HAP-1 (cell line): ENCODE results near the gene HTR3B.
A peak's percentile ranks its signal among the peaks of the same experiment; 100 is the strongest.

ENCODE experiments used
- DNase-seq, 2 experiments: peaks; one replicate each; pipeline ENCODE4 v3.0.0-alpha.2; 2016 to 2020; ENCODE audit warnings: low spot score in 2 of 2
- H3K27me3 ChIP-seq: fragments of 250-450 bp; sonication (Bioruptor Pico); 2 replicates; pipeline ENCODE4 v1.5.1; 2020; ENCODE audit warnings: low read depth, mild to moderate bottlenecking, moderate library complexity
- H3K36me3 ChIP-seq: fragments of 250-450 bp; sonication (Bioruptor Pico); replicated peaks from 2 replicates; pipeline ENCODE4 v1.5.1; 2020; ENCODE audit warnings: mild to moderate bottlenecking
- H3K4me1 ChIP-seq: fragments of 250-450 bp; sonication (Bioruptor Pico); 2 replicates; pipeline ENCODE4 v1.5.1; 2020; ENCODE audit warnings: mild to moderate bottlenecking
- H3K4me3 ChIP-seq: fragments of 250-450 bp; sonication (Bioruptor Pico); 2 replicates; pipeline ENCODE4 v1.5.1; 2020; ENCODE audit warnings: mild to moderate bottlenecking, moderate library complexity
- H3K9me3 ChIP-seq: fragments of 250-450 bp; sonication (Bioruptor Pico); 2 replicates; pipeline ENCODE4 v1.5.1; 2020; ENCODE audit warnings: mild to moderate bottlenecking, moderate library complexity
- in situ Hi-C: fragments of 300-500 bp; cut with MboI; formaldehyde crosslinking; loops from 3 replicates; pipeline ENCODE4 v1.14.3; 2020; ENCODE audit warnings: low sequenced_read_pairs, inconsistent platforms, mixed read lengths

The HTR3B gene

DNA sequence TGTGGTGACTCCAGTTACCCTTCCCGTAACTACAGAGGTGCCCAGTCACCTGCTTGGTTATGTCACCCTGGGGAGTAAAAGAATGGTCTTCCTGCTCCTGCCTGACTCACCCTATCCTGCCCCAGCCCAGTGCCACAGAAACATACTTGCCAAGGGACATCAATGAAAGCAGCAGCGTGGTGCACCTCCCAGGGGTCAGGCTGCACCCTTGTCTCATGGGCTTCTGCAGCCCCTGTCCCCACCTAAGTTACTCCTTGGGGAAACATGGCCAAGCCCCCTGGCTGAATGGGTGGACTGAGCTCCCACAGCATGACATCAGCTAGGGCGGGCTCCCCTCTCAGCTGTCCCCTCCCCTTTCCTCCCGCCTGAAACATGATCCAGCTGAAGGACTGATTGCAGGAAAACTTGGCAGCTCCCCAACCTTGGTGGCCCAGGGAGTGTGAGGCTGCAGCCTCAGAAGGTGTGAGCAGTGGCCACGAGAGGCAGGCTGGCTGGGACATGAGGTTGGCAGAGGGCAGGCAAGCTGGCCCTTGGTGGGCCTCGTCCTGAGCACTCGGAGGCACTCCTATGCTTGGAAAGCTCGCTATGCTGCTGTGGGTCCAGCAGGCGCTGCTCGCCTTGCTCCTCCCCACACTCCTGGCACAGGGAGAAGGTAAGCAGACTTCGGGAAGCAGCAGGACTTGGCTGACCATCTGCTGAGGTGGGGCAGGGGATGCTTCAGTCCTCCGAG is 70.3 kb downstream of the HTR3B start, which contains the start of gene HTR3A:
Gene HTR3A, plus strand, starts transcription at position 368 of the 730 bp plus-strand sequence. Its CDS starts 218 bp downstream, at position 586.
- Histone ChIP-seq H3K9me3 (no peaks in the 10 kb centered on the region), H3K4me1 (no peaks in the 10 kb centered on the region), H3K36me3 (no peaks in the 10 kb centered on the region), H3K4me3 (no peak within 1 kb of the TSS), H3K27me3 (peaks cover 22% of the 10 kb centered on the region)
- in situ Hi-C loops: no loop called here
- peak in 1 of 2 experiments; percentile 74 for DNase-seq

DNA sequence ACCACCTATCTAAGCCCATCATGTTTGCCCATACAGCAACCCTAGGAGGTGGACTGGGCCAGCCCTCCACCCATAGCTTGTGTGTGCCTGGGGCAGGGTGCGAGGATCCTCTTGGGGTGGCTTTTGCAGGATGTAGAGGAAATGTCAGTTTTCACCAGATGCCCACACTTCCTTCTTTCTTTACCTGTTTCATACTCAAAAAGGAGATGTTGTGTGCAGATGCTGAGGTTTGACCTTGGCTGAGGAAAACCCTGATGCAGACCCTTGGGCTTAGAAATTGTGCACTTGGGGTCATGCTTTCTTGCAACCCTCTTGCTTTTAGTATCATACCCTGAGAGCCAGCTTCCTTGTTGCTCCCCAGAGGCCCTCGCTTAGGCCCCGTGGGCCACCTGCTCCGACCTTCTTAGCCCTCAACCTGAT is 72.5 kb downstream of the HTR3B start:
- DNase-seq: no peak
- in situ Hi-C loops: no loop called here
- Histone ChIP-seq H3K36me3 (no peaks in the 10 kb centered on the region), H3K4me3 (no peak overlapping the region), H3K27me3 (peaks cover 34% of the 10 kb centered on the region), H3K4me1 (no peaks in the 10 kb centered on the region), H3K9me3 (no peaks in the 10 kb centered on the region)

DNA sequence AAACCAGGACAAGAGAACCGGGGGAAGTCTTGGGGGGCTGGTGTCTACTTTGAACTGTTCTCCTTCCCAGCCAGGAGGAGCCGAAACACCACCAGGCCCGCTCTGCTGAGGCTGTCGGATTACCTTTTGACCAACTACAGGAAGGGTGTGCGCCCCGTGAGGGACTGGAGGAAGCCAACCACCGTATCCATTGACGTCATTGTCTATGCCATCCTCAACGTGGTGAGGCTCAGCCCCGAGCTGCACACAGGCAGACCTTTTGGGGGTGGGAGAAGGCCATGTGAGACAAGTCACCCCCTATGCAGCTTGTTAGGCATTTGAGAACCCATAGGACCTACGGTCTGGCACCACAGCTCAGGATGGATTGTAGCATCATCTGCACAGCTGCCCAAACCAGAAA is 73.1 kb downstream of the HTR3B start:
- H3K9me3 ChIP-seq: no peaks in the 10 kb centered on the region
- H3K4me3 ChIP-seq: no peak overlapping the region
- in situ Hi-C loops: no loop called here
- H3K27me3 ChIP-seq: peaks cover 41% of the 10 kb centered on the region
- H3K4me1 ChIP-seq: no peaks in the 10 kb centered on the region
- H3K36me3 ChIP-seq: no peaks in the 10 kb centered on the region
- DNase-seq: no peak

DNA sequence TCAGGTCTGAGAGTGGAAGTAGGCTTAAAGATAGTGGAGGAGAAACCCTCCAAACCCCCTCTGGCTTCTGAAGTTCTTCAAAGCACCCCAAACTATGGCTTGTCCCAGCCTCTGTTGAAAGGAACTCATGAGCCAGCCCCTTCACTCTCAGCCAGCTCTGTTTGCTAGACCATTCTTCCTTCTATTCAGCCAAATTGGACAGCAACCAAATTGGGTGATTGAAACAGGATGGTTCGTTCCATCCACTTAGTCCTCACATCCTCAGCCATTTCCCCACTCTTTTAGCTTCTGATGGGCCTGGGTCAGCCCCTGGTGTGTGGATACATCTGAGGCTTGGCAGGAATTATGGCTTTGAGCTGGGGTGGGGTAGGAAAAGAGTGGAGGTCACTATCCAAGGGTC is 74.8 kb downstream of the HTR3B start:
- Histone ChIP-seq H3K9me3 (no peaks in the 10 kb centered on the region), H3K4me1 (no peaks in the 10 kb centered on the region), H3K4me3 (no peak overlapping the region), H3K36me3 (no peaks in the 10 kb centered on the region), H3K27me3 (peaks cover 56% of the 10 kb centered on the region)
- no peak for DNase-seq
- in situ Hi-C loops: no loop called here

DNA sequence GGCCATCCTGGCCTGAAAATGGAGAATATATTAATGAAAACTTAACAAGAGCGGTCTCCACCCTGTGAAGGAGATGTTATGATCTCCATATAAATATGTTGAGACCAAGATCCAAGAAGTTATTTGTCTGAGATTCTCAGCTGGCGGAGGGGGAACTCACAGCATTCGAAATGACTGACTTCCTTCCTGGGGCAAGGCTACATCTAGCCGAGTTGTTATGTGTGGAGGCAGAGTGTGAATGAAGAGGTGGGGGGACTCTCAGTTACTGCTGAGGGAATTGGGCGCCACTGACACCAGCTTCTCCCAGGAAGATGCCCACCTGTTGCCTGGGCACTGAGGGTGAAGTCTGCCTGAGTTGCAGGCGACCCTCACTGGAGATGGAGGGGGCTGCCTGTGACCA is 76.2 kb downstream of the HTR3B start:
- in situ Hi-C loops: no loop called here
- H3K9me3 ChIP-seq: no peaks in the 10 kb centered on the region
- no peak overlapping the region for H3K4me3 ChIP-seq
- no peak for DNase-seq
- no peaks in the 10 kb centered on the region for H3K36me3 ChIP-seq
- H3K27me3 ChIP-seq: peaks cover 65% of the 10 kb centered on the region
- no peaks in the 10 kb centered on the region for H3K4me1 ChIP-seq

DNA sequence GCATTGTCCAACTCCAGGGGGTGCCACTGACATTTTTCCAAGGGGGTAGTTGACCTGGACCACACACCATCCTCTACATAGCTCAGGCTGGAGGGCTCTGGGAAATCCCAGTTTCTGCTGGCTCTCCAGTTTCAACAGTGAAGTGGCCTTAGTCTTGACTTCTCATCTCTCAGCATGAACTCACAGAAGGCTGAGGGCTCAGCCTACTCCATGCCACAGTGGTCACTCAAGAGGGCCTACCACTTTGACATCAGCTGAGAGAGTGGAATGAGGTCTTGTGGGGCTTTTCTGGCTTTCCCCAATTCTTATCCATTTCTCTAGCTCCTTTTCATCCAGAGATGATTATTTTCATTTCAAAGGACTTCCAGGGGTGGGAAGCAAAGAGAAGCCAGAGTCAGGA is 77.7 kb downstream of the HTR3B start:
- no peaks in the 10 kb centered on the region for H3K36me3 ChIP-seq
- peaks cover 64% of the 10 kb centered on the region for H3K27me3 ChIP-seq
- no peak overlapping the region for H3K4me3 ChIP-seq
- no peaks in the 10 kb centered on the region for H3K9me3 ChIP-seq
- in situ Hi-C loops: no loop called here
- H3K4me1 ChIP-seq: no peaks in the 10 kb centered on the region
- no peak for DNase-seq

DNA sequence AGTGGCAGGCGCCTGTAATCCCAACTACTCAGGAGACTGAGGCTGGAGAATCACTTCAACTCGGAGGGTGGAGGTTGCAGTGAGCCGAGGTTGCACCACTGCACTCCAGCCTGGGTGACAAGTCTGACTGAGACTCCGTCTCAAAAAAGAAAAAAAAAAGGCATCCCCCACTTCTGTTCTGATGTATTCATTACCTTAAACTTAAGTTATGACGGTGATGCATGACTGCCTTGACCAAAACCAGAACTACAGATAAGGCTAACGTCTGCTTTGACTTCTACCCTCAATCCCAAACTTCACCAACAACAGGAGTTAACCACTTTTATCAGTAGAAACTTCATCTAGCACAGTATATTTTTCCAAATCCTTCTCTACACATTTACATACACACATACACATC is 80.2 kb downstream of the HTR3B start:
- Histone ChIP-seq H3K4me1 (no peaks in the 10 kb centered on the region), H3K4me3 (no peak overlapping the region), H3K9me3 (no peaks in the 10 kb centered on the region), H3K27me3 (peaks cover 48% of the 10 kb centered on the region), H3K36me3 (no peaks in the 10 kb centered on the region)
- in situ Hi-C loops: no loop called here
- DNase-seq: no peak

DNA sequence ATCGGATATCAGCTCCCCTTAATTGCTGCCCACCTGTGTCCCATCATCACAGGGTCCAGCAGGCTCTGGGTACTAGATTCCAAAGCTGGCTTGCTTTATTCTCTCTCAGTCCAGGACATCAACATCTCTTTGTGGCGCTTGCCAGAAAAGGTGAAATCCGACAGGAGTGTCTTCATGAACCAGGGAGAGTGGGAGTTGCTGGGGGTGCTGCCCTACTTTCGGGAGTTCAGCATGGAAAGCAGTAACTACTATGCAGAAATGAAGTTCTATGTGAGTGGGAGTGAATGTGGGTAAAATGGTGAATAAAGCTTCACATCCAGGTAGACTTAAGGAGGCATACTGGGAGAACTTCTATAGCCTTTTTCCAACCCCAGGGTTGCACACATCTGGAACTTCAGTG is 81.3 kb downstream of the HTR3B start:
- peaks cover 43% of the 10 kb centered on the region for H3K27me3 ChIP-seq
- H3K4me1 ChIP-seq: no peaks in the 10 kb centered on the region
- DNase-seq: no peak
- H3K4me3 ChIP-seq: no peak overlapping the region
- H3K9me3 ChIP-seq: no peaks in the 10 kb centered on the region
- in situ Hi-C loops: no loop called here
- no peaks in the 10 kb centered on the region for H3K36me3 ChIP-seq

DNA sequence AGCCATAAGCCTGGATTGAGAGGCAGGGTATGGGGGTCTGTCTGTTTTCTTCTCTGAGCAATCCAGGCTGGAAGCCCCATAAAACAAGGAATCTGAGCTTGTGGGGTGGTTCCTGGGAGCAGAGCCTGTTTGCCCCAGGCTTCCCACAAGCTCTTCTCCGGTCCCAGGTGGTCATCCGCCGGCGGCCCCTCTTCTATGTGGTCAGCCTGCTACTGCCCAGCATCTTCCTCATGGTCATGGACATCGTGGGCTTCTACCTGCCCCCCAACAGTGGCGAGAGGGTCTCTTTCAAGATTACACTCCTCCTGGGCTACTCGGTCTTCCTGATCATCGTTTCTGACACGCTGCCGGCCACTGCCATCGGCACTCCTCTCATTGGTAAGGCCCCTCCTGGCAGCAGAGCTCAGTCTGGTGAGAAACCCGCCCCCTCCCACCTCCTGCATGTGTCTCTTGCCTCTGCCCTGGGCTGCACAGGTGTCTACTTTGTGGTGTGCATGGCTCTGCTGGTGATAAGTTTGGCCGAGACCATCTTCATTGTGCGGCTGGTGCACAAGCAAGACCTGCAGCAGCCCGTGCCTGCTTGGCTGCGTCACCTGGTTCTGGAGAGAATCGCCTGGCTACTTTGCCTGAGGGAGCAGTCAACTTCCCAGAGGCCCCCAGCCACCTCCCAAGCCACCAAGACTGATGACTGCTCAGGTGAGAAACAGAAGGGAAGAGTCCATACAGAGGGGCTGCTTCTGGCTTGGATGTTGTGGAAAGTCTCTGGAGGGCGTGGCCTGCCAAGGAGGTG is 82.0 kb downstream of the HTR3B start:
- H3K4me1 ChIP-seq: no peaks in the 10 kb centered on the region
- no peaks in the 10 kb centered on the region for H3K36me3 ChIP-seq
- in situ Hi-C loops: no loop called here
- DNase-seq: no peak
- H3K4me3 ChIP-seq: no peak overlapping the region
- no peaks in the 10 kb centered on the region for H3K9me3 ChIP-seq
- peaks cover 39% of the 10 kb centered on the region for H3K27me3 ChIP-seq

DNA sequence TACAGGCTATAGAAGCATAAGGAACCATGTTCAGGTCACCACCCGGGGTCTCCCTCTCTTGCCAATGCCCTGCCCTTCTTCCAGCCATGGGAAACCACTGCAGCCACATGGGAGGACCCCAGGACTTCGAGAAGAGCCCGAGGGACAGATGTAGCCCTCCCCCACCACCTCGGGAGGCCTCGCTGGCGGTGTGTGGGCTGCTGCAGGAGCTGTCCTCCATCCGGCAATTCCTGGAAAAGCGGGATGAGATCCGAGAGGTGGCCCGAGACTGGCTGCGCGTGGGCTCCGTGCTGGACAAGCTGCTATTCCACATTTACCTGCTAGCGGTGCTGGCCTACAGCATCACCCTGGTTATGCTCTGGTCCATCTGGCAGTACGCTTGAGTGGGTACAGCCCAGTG is 84.8 kb downstream of the HTR3B start:
- H3K27me3 ChIP-seq: peaks cover 14% of the 10 kb centered on the region
- no peak overlapping the region for H3K4me3 ChIP-seq
- H3K36me3 ChIP-seq: no peaks in the 10 kb centered on the region
- DNase-seq: no peak
- H3K9me3 ChIP-seq: no peaks in the 10 kb centered on the region
- H3K4me1 ChIP-seq: peaks cover 8% of the 10 kb centered on the region
- in situ Hi-C loops: no loop called here

DNA sequence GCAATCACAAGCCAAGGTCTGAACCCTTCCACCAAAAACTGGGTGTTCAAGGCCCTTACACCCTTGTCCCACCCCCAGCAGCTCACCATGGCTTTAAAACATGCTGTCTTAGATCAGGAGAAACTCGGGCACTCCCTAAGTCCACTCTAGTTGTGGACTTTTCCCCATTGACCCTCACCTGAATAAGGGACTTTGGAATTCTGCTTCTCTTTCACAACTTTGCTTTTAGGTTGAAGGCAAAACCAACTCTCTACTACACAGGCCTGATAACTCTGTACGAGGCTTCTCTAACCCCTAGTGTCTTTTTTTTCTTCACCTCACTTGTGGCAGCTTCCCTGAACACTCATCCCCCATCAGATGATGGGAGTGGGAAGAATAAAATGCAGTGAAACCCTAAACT is 85.3 kb downstream of the HTR3B start:
- no peak for DNase-seq
- no peak overlapping the region for H3K4me3 ChIP-seq
- H3K36me3 ChIP-seq: no peaks in the 10 kb centered on the region
- in situ Hi-C loops: loop anchor here (5.0 kb wide), 1 partner anchor 272 kb away; no protein-coding TSS in a partner anchor
- no peaks in the 10 kb centered on the region for H3K9me3 ChIP-seq
- H3K4me1 ChIP-seq: peaks cover 8% of the 10 kb centered on the region
- H3K27me3 ChIP-seq: peaks cover 13% of the 10 kb centered on the region

DNA sequence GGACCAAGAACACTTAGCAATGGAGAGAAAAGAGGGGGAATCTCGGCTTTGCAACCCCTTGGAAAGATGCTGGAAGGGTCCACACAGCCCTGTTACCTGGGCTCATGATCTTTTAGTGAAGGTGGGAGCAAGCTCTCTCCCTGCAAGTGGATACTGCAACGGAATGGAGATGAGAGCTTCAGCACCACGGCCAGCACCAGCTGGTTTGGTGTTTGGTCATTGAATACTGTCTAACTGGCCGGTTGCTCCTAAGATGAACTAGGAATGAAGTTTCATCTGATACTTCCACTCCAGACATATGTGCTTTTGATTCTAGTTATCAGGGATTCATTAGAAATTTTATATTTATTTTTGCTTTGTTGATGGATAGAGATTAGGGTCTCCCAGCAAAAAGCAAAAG is 86.6 kb downstream of the HTR3B start:
- peaks cover 8% of the 10 kb centered on the region for H3K4me1 ChIP-seq
- H3K4me3 ChIP-seq: no peak overlapping the region
- peak; percentile 34 to 70 for DNase-seq
- H3K9me3 ChIP-seq: no peaks in the 10 kb centered on the region
- in situ Hi-C loops: loop anchor here (5.0 kb wide), 1 partner anchor 271 kb away; no protein-coding TSS in a partner anchor
- H3K36me3 ChIP-seq: no peaks in the 10 kb centered on the region
- H3K27me3 ChIP-seq: peaks cover under 1% of the 10 kb centered on the region; the same call in 1 of the 2 replicates

DNA sequence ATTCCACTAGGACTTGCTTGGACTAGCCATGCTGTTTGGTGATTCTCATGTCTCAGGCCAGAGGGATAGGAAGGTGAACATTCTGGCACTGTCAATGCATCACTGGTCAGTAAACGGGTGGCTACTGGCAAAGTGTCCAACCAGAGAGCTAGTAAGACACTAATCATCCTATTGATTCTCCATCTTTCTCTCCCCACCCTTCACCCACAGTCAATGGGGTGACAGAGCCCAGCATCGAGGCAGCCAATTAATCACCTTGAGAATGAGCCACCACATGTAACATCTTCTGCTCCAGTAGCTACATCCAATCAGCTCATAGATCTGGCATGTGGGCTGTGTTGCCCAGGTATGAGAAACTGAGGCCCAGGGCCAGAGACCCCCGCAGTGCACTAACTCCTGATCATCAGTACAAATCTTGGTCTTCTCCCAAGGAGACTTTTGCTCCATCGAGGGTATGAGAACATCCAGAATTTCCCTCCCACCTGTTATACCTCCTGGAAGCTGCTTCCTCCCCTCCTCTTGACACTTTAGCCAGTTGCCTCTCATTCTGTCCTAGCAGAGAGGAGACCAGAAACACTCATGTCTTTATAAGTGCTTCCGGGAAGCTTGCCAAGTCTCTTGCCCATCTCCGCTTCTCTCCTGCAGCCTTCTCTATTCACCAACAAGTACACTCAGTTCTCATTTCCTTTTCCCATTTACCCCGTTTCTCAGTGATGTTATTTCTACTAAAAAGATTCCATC is 87.3 kb downstream of the HTR3B start:
- Histone ChIP-seq H3K36me3 (no peaks in the 10 kb centered on the region), H3K4me1 (peaks cover 8% of the 10 kb centered on the region), H3K4me3 (no peak overlapping the region), H3K9me3 (no peaks in the 10 kb centered on the region), H3K27me3 (no peaks in the 10 kb centered on the region; the same call in 1 of the 2 replicates)
- DNase-seq: peak; percentile 12 to 22
- in situ Hi-C loops: loop anchor here (5.0 kb wide), 1 partner anchor 270 kb away; no protein-coding TSS in a partner anchor
